Hematopoietic multipotent progenitor cell treated with erythropoietin and hydrocortisone succinate and interleukin-3 and kit ligand, for 15 days (in vitro differentiated cells): Measurements from ENCODE around the gene TAB2.

Experiments
- DNase-seq: peaks from one replicate; pipeline ENCODE4 v3.0.0-alpha.2; 2015; ENCODE audit warnings: low spot score

The TAB2 gene, protein sequence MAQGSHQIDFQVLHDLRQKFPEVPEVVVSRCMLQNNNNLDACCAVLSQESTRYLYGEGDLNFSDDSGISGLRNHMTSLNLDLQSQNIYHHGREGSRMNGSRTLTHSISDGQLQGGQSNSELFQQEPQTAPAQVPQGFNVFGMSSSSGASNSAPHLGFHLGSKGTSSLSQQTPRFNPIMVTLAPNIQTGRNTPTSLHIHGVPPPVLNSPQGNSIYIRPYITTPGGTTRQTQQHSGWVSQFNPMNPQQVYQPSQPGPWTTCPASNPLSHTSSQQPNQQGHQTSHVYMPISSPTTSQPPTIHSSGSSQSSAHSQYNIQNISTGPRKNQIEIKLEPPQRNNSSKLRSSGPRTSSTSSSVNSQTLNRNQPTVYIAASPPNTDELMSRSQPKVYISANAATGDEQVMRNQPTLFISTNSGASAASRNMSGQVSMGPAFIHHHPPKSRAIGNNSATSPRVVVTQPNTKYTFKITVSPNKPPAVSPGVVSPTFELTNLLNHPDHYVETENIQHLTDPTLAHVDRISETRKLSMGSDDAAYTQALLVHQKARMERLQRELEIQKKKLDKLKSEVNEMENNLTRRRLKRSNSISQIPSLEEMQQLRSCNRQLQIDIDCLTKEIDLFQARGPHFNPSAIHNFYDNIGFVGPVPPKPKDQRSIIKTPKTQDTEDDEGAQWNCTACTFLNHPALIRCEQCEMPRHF

GRCh38 chr6:149317644-149318571, at the start of gene TAB2:
Gene TAB2 (plus strand): TSS chr6:149317712. CDS start chr6:149369998, 52,286 bp downstream.
- peak; percentile 31 for DNase-seq

GRCh38 chr6:149268146-149268545, 49.4 kb upstream of the TAB2 start:
- DNase-seq: no peak

- DNase-seq: no peak
These were observed 48.7 kb upstream of the TAB2 start for GRCh38 chr6:149268768-149269167.

- no peak for DNase-seq
These were observed 46.9 kb upstream of the TAB2 start for GRCh38 chr6:149270616-149271015.

DNA sequence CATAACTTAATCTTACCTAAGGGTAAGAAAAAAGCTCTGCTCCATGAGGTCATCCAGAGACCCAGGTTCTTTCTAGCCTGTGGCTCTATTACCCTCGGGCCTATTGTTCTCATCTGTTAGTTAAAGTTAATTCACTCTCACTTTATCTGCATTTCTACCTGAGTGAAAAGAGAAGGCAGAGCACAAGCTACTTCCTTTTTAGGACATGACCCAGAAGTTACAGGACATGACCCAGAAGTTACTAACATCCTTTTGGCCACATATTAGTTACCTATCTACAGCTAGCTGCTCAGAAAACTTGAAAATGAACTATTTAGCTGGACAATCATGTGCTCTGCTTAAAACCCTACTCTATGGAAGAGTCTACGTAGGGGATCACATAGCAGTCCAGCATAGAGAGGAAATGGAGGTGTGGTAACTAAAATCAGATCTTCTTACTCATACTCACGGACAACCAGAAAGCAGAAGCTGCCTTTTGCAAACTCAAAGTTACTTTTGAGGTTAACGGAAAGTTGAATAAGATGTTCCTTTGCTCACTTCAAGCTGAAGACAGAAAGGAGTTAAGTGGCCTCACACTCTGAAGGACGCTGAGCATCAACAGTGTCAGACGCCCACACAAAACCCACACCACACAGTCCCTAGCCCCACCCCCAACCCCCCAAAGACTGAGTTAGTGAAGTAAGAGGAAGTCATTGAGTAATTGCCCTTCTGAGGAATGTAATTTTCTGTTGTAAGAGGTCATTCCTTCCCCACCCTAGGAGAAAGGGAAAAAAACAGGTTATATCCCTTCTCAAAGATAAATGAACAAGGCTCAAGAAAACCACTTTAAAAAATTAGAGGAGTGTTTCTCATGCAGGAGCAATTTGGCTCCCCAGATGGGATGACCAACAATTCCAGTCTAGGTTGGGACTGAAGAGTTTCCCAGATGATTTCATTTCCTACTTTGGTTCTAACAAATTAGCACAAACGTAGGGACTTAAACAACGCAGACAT, 45.9 kb upstream of the TAB2 start:
- DNase-seq: no peak

GRCh38 chr6:149273318-149273717, 44.2 kb upstream of the TAB2 start:
- no peak for DNase-seq

DNA sequence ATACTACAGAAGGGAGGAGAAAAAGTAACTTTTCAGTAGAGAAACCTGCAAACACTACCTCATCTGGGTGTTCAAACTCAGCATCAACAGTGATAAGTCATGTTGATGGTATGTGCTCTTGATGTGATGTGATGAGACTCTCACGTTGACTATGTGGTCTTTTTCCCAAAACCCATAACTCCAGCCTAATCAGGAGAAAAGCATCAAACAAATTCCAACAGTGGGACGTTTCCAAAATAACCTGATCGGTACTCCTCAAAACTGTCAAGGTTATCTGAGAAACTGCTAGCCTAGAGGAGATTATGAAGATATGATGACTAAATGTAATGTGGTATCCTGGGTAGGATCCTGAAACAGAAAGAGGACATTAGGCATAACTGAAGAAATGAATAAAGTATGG, 41.9 kb upstream of the TAB2 start:
- no peak for DNase-seq

DNA sequence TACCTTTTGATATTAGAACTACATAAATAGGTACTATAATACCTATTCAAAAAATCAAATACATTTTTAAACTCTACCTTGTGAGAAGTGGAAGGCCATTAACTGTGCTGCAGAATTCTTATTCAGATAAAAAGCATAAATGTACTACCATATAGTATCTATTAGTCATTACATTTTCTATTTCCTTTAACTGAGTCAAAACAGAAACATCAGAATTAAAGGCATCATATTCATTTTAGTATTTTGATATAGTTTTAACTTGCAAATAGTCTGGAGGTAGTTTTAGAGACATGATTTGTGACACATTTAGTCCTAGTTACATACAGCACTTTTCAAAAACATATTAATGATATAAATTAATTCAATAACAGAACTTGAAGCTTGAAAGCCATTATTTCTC, 39.9 kb upstream of the TAB2 start:
- DNase-seq: no peak

- DNase-seq: no peak
These were observed 38.5 kb upstream of the TAB2 start for GRCh38 chr6:149278997-149279396.

DNA sequence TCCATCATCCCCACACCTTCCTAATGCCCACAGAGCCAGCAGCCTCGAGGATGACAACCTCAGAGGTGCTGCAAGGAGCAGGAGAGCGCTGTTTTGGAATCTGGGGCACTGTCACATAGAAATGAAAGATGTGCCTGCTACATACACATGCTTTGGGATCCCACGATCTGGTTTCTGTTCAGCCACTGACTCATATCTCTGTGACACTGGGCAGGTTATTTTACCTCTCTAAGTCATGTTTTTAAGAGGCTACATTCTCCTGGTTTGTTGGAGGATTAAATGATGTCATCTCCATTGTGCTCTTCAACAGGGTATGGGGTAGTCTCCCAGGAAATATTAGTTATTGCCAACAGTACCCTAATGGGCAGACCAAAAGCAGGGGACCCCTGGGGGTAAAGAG, 32.6 kb upstream of the TAB2 start:
- no peak for DNase-seq

DNA sequence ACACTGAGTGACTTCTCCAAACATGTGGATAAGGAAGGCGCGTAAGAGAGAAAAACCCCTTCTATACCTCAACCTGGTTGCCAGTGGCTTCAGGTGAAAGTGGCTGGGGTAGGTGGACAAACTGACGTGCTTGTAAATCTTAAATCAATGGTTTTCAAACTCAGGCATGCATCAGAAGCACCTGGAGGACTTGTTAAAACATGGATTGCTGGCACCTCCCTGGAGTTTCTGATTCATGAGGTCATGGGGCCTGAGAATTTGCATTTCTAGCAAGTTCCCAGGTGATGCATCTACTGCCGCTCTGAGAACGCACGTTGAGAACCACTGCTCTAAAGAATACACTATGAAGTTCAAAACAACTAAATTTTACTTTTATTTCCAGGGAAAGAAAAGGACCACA, 31.9 kb upstream of the TAB2 start:
- no peak for DNase-seq

GRCh38 chr6:149286905-149287304, 30.6 kb upstream of the TAB2 start:
- no peak for DNase-seq

DNA sequence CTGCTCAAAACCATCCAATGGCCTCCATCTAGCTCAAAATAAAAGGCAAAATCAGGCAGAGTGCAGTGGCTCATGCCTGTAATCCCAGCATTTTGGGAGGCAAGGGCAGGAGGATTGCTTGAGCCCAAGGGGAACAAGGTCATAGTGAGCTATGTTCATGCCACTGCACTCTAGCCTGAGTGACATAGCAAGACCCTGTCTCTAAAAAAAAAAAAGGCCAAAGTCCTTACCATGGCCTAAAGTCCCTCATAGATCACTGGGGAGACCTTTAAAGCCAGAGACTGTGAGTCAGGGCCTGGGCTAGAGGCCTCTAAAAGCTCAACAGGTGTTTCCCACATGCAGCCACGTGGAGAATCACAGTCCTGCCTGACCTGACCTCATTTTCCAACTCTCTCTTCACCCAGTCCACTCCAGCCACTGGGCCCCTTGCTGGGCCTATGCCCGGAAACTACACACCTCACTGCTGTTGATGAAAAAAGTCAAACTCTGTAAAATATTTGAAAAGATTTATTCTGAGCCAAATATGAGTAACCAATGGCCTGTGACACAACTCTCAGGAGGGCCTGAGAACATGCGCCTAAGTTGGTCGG, 28.2 kb upstream of the TAB2 start:
- DNase-seq: no peak

DNA sequence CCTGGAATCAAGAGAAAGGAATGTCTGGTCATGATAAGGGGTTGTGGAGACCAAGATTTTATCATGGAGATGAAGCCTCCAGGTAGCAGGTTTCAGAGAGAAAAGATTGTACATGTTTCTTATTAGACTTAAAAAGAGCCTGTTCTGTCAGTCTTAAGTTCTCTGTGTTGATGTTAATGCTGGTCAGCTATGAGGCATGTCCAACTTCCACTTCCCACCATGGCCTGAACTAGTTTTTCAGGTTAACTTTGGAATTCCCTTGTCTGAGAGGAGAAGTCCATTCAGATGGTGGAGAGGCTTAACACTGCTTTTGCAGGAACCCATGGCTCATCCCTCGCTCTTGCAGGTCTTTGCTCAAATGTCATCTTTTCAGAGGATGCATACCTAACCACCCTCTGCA, 27.5 kb upstream of the TAB2 start:
- no peak for DNase-seq

DNA sequence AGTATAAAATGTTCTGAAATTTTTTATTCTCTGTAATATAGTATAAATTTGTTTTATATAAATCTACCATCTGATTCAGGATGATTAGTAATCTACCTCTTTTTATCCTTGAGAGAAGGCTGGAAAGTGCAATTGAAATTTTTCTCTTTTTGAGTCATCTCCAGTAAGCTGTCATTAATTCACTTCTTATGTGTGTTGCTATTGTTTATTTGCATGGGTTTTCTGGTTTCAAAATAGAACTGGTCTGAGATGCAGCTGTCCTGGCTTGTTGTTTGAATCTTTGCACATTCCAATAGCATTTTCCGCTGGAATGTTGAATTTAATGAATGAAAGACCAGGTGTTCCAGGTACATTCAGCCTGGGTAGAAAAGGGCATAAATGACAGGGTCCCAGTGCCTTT, 24.3 kb upstream of the TAB2 start:
- DNase-seq: no peak

DNA sequence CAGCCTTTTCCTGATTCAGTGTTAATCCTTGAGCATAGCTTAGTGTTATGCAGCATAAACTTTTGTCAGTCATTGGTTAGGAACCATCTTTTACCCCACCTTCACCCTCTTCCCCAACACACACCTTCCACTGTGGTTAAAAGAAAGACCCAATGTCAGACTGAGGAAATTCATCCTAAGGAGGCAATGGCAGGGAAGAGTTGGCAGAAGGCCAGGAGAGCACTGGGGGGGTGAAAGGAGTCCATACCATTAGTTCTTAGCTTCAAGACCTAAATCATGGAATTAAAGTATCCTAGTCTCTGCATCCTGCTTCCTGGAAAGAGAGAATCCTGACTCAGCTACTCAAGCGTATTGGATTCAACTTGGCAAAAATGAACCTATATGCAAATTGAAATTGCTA, 16.9 kb upstream of the TAB2 start:
- no peak for DNase-seq

GRCh38 chr6:149302723-149303122, 14.8 kb upstream of the TAB2 start:
- no peak for DNase-seq

DNA sequence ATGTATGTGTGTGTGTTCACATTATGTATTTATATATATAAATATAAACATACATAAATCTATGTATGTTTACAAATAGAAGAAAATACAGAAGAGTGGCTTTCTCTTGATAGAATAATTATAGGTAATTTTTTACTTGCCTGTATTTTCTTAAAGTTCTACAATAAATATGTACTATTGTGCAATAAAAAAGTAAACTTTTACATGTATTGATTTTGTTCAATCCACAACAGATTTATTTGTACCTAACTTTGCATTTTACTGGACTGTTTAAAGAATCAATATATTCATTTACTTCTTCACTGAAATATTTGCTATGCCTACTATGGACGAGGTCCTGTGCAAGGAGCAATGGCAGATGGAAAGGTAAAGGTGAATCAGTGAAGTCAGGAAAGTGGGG, 14.0 kb upstream of the TAB2 start:
- no peak for DNase-seq

- no peak for DNase-seq
These were observed 12.1 kb upstream of the TAB2 start for GRCh38 chr6:149305372-149305771.

DNA sequence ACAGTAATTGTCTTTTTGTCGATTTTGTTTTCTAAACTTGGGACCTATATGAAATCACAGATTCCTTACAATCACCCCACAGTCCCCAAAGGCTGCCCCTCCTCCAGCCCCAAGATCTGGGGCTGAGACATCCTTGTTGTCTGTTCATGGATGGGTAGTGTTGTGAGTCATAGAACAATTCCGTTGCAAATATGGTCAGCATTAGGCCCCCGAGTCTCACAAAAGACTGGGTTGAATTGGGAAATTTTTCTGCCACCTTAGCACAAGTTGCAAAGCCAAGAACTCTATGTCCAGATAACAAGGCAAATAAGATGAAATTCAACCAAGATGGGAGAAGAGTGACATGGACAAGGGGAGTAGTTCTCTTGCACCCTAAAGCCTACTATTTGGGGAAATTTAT, 10.5 kb upstream of the TAB2 start:
- DNase-seq: no peak

DNA sequence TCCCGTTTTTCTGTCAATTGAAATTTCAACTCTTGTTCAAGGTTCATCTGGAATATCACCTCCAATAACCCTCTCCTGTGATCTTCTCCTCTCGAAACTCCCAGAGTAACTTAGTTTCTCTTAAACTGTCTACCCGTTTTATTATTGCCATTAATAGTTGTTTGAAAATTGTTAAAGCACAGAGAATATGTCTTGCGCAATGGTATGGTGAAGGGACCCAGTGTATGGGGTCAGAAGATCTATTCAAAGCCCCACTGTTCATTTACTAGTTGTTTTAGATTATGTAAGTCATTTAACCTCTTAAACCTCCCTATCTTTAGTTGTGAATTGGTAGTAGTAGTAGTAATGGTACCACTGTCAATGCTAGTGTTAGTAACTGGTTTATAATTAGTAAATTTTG, 6.2 kb upstream of the TAB2 start:
- DNase-seq: no peak
